ENCODE measurements around the gene CDH2.

CDH2 gene

GRCh38 chr18:28176948-28177827 is at the start of gene CDH2:
Gene CDH2 (minus strand): TSS chr18:28177130. CDS start chr18:28177022, 108 bp downstream.
- DNase-seq, result no peak

GRCh38 chr18:28212060-28212459 is 35.1 kb upstream of the CDH2 start:
- no peak for DNase-seq

- DNase-seq, result no peak
Observed at GRCh38 chr18:28208712-28209265, 31.9 kb upstream of the CDH2 start.

- DNase-seq, result no peak
Observed at GRCh38 chr18:28208268-28208667, 31.3 kb upstream of the CDH2 start.

- DNase-seq, result no peak
Observed at GRCh38 chr18:28204154-28204553, 27.2 kb upstream of the CDH2 start.

- DNase-seq, result no peak
Observed at GRCh38 chr18:28201056-28201455, 24.1 kb upstream of the CDH2 start.

GRCh38 chr18:28198620-28199019 is 21.7 kb upstream of the CDH2 start:
- DNase-seq, result no peak

GRCh38 chr18:28193177-28193778 is 16.3 kb upstream of the CDH2 start:
- no peak for DNase-seq

GRCh38 chr18:28189400-28190239 is 12.7 kb upstream of the CDH2 start:
- DNase-seq, result no peak

GRCh38 chr18:28185121-28185520 is 8.2 kb upstream of the CDH2 start:
- no peak for DNase-seq

- DNase-seq, result no peak
Observed at GRCh38 chr18:28183418-28184078, 6.6 kb upstream of the CDH2 start.

GRCh38 chr18:28181616-28182015 is 4.7 kb upstream of the CDH2 start:
- no peak for DNase-seq

GRCh38 chr18:28178720-28179119 is 1.8 kb upstream of the CDH2 start:
- no peak for DNase-seq

- no peak for DNase-seq
Observed at GRCh38 chr18:28177828-28178635, 1.1 kb upstream of the CDH2 start.

- no peak for DNase-seq
Observed at GRCh38 chr18:28176698-28176947, 307 bp downstream of the CDH2 start.

GRCh38 chr18:28175930-28176697 is 816 bp downstream of the CDH2 start:
- no peak for DNase-seq

GRCh38 chr18:28175150-28175929 is 1.6 kb downstream of the CDH2 start:
- no peak for DNase-seq

GRCh38 chr18:28174181-28174905 is 2.6 kb downstream of the CDH2 start:
- DNase-seq, result no peak

GRCh38 chr18:28171837-28172236 is 5.1 kb downstream of the CDH2 start:
- DNase-seq, result no peak

GRCh38 chr18:28168725-28169124 is 8.2 kb downstream of the CDH2 start:
- DNase-seq, result no peak
